Epidermal melanocyte (primary cell): ENCODE results near the gene NXPH4.

Experiments
- DNase-seq: peaks from one replicate; pipeline ENCODE4 v3.0.0; 2011; ENCODE audit warnings: low spot score; ENCODE audit not compliant: insufficient read length

NXPH4 gene

DNA sequence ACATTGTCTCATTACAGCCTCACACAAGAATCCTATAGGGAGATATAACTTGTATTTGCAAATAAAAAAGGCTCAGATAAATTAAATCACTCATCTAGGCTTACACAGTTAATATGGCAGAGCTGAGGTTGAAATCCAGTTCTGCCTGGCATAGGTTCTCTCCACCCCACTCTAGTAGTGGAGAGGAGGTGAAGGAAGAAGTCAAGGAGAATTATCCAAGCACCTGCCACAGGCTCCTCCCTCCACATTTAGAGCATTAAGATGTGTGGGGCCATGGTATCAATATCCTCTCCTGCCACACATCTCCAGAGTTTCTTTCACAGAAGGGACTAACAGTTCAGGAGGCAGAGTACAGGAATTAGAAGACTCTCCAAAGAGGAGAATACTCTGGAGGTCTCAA is 56.9 kb downstream of the NXPH4 start:
- DNase-seq = no peak
